Measurements from ENCODE around the gene RAB3GAP2. TPM values are rescaled to one million over a fixed set of nuclear protein-coding genes. Genes with fewer than 3 reads are reported as not detected.

RAB3GAP2 gene
- total RNA-seq, 2 donors from 2014 or later = 13.9 to 15.1 TPM

DNA sequence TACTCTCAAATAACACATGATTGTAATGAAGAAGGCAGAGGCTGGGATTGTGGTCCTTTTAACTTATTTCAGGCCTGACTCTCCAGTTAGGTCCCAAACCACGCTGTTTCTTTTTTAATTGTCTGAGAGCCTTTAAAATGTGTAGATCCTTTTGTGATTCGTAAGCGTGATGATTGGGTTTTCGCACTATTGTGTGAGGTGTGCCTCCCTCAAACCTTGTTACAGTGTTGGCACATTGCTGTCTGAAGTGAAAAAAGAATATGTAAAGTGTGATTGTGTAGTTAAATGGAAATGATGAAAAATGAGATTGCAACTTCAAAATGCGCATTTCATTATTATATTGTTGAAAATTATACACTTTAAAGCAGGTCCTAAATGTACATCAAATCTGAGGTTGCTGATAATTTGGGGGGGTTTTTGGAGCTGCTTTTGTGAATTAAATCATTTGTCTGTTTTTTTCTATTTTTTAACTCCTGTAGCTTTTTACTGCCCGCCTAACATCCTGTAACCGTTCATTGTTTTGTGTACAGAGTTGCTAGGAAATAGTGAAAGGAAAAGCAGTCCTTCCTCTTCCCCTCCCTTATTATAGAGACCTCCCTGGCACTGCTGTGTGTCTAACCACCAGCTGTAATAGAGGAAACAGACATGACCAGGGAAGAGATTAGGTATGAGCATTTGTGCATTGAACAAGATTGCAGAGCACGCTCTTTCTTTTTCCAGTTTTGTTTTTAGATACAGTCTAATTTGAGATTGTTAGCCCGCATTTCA is 135.1 kb downstream of the RAB3GAP2 start:
- H3K4me3 ChIP-seq = peak overlapping the region in 1 of 2 donors; percentile 29
- no peak for DNase-seq (ENCODE audit: low spot score)
- H3K27ac ChIP-seq = peak overlapping the region; percentile 39 to 49
- TF ChIP-seq, protein P1, sequence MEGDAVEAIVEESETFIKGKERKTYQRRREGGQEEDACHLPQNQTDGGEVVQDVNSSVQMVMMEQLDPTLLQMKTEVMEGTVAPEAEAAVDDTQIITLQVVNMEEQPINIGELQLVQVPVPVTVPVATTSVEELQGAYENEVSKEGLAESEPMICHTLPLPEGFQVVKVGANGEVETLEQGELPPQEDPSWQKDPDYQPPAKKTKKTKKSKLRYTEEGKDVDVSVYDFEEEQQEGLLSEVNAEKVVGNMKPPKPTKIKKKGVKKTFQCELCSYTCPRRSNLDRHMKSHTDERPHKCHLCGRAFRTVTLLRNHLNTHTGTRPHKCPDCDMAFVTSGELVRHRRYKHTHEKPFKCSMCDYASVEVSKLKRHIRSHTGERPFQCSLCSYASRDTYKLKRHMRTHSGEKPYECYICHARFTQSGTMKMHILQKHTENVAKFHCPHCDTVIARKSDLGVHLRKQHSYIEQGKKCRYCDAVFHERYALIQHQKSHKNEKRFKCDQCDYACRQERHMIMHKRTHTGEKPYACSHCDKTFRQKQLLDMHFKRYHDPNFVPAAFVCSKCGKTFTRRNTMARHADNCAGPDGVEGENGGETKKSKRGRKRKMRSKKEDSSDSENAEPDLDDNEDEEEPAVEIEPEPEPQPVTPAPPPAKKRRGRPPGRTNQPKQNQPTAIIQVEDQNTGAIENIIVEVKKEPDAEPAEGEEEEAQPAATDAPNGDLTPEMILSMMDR (IDR thresholded peaks at IDR 0.05) = no peak
- no peaks in the 10 kb centered on the region for H3K9me3 ChIP-seq
- no peaks in the 10 kb centered on the region for H3K4me1 ChIP-seq
- no peaks in the 10 kb centered on the region for H3K27me3 ChIP-seq
- H3K36me3 ChIP-seq = peaks cover 45% of the 10 kb centered on the region

DNA sequence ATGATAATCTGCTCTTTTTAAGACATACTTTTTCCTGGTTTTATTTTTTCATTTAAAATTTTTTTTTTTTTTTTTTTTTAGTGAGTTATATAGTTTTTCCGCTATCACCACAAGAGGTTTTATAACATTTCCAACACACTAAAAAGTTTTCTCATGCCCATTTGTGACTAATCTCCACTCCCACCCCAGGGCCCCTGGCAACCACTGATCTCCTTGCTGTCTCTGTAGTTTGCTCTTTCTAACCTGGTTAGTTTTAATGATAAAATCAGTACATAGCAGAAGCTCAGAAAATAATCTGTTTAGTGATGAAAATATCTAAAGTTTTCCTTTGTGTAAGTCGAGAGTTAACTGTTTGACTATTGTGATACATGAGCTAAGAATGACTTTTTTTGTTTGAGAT is 136.5 kb downstream of the RAB3GAP2 start:
- Histone ChIP-seq H3K36me3 (peaks cover 33% of the 10 kb centered on the region), H3K27ac (no peak overlapping the region), H3K9me3 (no peaks in the 10 kb centered on the region), H3K27me3 (no peaks in the 10 kb centered on the region), H3K4me1 (no peaks in the 10 kb centered on the region), H3K4me3 (no peak overlapping the region)
- no peak for DNase-seq (ENCODE audit: low spot score)
- TF ChIP-seq, protein P1 (IDR thresholded peaks at IDR 0.05) = no peak

DNA sequence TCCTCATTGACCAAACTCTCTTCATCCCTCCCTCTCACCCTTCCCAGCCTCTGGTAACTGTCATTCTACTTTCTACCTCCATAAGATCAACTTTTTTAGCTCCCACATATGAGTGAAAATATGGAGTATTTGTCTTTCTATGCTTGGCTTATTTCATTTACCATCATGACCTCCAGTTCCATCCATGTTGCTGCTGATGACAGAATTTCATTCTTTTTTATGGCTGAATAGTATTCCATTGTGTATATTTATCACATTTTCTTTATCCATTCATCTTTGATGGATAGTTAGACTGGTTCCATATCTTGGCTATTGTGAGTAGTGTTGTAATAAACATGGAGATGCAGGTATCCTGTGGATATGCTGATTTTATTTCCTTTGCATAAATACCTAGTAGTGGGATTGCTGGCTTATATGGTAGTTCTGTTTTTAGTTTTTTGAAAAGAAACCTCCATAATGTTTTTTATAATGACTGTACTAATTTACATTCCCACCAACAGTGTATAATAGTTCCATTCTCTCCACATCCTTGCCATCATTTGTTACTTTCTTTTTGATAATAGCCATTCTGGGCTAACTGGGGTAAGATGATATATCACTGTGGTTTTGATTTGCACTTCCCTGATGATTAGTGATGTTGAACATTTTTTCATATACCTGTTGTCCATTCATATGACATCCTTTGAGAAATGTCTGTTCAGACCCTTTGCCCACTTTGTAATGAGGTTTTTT is 142.6 kb downstream of the RAB3GAP2 start:
- TF ChIP-seq, protein P1 (IDR thresholded peaks at IDR 0.05) = no peak
- no peak overlapping the region for H3K4me3 ChIP-seq
- H3K4me1 ChIP-seq = peaks cover 0 to under 1% of the 10 kb centered on the region in 2 donors
- H3K36me3 ChIP-seq = peaks cover 49% of the 10 kb centered on the region
- DNase-seq (ENCODE audit: low spot score) = no peak
- no peak overlapping the region for H3K27ac ChIP-seq
- no peaks in the 10 kb centered on the region for H3K9me3 ChIP-seq
- no peaks in the 10 kb centered on the region for H3K27me3 ChIP-seq

DNA sequence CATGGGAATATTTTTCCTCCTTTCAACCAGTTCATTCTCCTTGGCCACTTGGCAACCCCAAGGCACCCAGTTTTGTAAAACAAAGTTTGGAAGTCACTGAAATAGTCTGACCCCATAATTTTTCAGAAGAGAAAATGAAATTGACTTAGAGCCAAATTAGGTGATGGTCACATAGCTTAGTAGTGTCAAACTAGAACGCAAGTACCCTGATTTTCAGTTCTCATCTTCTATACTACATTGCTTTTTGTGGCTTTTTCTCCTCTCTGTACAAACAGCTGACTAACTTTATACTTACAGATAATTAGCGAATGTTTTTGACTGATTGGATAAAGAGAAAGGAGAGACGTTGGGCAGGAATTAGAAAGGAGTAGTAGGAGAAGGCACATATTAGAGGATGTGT is 145.2 kb downstream of the RAB3GAP2 start:
- TF ChIP-seq, protein P1 (IDR thresholded peaks at IDR 0.05) = no peak
- peaks cover 31% of the 10 kb centered on the region for H3K36me3 ChIP-seq

DNA sequence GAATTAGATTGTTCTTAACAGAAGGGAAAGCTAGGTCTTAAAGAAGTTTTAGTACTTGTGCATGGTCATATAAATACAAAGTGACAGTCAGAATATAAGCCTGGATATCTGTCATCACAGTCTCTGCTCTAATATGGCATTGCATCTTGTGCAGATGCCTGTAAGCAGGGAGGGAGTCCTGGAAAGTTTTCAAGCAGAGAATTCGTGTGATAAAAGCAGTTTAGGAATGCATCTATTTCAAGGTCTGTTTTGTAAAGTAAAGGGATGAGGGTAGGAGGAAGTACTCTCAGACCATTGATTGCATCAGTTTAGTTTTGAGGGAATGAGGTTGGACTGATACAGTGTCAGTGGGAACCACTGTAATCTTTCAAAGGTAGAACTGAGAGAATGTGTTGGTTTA is 147.7 kb downstream of the RAB3GAP2 start:
- H3K4me1 ChIP-seq = peaks cover 0 to 4% of the 10 kb centered on the region in 2 donors
- H3K36me3 ChIP-seq = peaks cover 27% of the 10 kb centered on the region
- TF ChIP-seq, protein P1 (IDR thresholded peaks at IDR 0.05) = no peak
- no peak for DNase-seq (ENCODE audit: low spot score)
- no peak overlapping the region for H3K4me3 ChIP-seq
- H3K9me3 ChIP-seq = no peaks in the 10 kb centered on the region
- no peaks in the 10 kb centered on the region for H3K27me3 ChIP-seq
- no peak overlapping the region for H3K27ac ChIP-seq

More for the DNA sequence above, 145.2 kb downstream of the RAB3GAP2 start:
- Histone ChIP-seq H3K9me3 (no peaks in the 10 kb centered on the region), H3K4me1 (peaks cover 0 to 4% of the 10 kb centered on the region in 2 donors), H3K4me3 (no peak overlapping the region), H3K27me3 (no peaks in the 10 kb centered on the region), H3K27ac (no peak overlapping the region)
- DNase-seq (ENCODE audit: low spot score) = no peak

All from right atrium auricular region (tissue), 2 donors.